A673 (cell line): ENCODE measurements around the gene GLDC.

Experiments used
- EZH2 ChIP-seq: fragments of 200-600 bp; sonication (generic); IDR thresholded peaks from 2 replicates; pipeline ENCODE4 v1.6.1; 2017; ENCODE audit warnings: borderline replicate concordance, low read depth, mild to moderate bottlenecking, mixed read lengths, antibody characterized with exemption, low read length; ENCODE audit not compliant: poor library complexity, severe bottlenecking
- TF ChIP-seq, protein P1 (sequence below): fragments of 300-800, 200-600 bp; sonication (generic); conservative IDR thresholded peaks from 2 replicates; pipeline ENCODE4 v1.5.1; 2017; ENCODE audit warnings: low read depth, mild to moderate bottlenecking, antibody characterized with exemption, low read length, moderate library complexity, mixed read lengths

DNA sequence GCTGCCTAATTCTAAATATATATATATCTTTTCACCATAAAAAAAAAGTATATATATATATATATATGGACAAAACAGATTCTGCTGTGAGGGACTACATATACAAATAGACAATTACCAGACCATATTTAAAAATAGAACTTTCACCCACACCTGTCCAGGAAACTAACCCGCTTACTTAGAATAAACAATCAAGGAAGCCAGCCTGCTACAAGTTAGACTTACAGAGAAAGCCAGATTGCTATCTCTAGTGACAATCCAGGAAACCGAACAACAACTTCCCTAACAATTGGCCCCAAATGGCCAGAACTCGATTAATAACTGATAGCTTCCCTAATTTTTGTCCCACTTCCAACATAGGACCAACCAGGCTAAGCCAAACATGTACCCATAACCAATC, 5.9 kb downstream of the GLDC start:
- TF ChIP-seq, protein P1, sequence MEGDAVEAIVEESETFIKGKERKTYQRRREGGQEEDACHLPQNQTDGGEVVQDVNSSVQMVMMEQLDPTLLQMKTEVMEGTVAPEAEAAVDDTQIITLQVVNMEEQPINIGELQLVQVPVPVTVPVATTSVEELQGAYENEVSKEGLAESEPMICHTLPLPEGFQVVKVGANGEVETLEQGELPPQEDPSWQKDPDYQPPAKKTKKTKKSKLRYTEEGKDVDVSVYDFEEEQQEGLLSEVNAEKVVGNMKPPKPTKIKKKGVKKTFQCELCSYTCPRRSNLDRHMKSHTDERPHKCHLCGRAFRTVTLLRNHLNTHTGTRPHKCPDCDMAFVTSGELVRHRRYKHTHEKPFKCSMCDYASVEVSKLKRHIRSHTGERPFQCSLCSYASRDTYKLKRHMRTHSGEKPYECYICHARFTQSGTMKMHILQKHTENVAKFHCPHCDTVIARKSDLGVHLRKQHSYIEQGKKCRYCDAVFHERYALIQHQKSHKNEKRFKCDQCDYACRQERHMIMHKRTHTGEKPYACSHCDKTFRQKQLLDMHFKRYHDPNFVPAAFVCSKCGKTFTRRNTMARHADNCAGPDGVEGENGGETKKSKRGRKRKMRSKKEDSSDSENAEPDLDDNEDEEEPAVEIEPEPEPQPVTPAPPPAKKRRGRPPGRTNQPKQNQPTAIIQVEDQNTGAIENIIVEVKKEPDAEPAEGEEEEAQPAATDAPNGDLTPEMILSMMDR: no peak
- no peak for TF ChIP-seq EZH2
